ENCODE measurements around the gene DGCR8. TPM values are rescaled to one million over a fixed set of nuclear protein-coding genes. Genes with fewer than 3 reads are reported as not detected.

Gene DGCR8
- polyA plus RNA-seq, 4 donors, result 17.0 to 31.0 (median 17.7) TPM

DNA sequence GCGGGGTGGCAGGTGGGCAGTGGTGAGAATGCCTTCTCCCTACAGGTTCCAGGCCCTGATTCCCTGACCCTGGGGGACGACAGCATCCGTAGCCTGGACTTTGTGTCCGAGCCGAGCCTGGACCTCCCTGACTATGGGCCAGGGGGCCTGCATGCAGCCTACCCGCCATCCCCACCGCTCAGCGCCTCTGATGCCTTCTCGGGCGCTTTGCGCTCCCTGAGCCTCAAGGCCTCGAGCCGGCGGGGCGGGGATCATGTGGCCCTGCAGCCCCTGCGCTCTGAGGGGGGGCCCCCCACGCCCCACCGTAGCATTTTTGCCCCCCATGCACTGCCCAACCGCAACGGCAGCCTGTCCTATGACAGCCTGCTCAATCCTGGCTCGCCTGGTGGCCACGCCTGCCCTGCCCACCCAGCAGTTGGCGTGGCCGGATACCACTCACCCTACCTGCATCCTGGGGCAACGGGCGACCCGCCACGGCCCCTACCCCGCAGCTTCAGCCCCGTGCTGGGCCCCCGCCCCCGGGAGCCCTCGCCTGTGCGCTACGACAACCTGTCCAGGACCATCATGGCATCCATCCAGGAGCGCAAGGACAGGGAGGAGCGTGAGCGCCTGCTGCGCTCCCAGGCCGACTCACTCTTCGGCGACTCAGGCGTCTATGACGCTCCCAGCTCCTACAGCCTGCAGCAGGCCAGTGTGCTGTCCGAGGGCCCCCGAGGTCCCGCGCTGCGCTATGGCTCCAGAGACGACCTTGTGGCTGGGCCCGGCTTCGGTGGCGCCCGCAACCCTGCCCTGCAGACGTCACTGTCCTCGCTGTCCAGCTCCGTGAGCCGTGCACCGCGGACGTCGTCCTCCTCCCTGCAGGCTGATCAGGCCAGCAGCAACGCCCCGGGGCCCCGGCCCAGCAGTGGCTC lies 62.9 kb downstream of the DGCR8 start:
- no peak for FAIRE-seq
- DNase-seq, result no peak
- Histone ChIP-seq H3K4me1 (ENCODE audit: control insufficient read depth in 3 of 3, insufficient read depth in 2 of 3, low read depth in 1 of 3, low read length in 2 of 3) (peaks cover 0 to 15% (median 4%) of the 10 kb centered on the region in 3 donors), H3K27ac (ENCODE audit: low read depth in 1 of 3, low read length in 2 of 3) (no peak overlapping the region), H3K4me3 (ENCODE audit: low read depth in 1 of 3, low read length in 3 of 3) (no peak overlapping the region), H3K9me3 (ENCODE audit: control insufficient read depth in 2 of 2, insufficient read depth in 1 of 2, low read depth in 1 of 2, low read length in 1 of 2) (no peaks in the 10 kb centered on the region), H3K27me3 (ENCODE audit: control insufficient read depth in 3 of 3, insufficient read depth in 3 of 3, low read length in 3 of 3) (no peaks in the 10 kb centered on the region), H3K36me3 (ENCODE audit: control insufficient read depth in 3 of 3, insufficient read depth in 2 of 3, low read depth in 1 of 3, low read length in 3 of 3) (peaks cover 0 to 68% (median 4%) of the 10 kb centered on the region in 3 donors)
- WGBS, 3 donors, result 91 to 94% (median 93%) methylated on average over 48 to 65 of the region's 65 CpGs

DNA sequence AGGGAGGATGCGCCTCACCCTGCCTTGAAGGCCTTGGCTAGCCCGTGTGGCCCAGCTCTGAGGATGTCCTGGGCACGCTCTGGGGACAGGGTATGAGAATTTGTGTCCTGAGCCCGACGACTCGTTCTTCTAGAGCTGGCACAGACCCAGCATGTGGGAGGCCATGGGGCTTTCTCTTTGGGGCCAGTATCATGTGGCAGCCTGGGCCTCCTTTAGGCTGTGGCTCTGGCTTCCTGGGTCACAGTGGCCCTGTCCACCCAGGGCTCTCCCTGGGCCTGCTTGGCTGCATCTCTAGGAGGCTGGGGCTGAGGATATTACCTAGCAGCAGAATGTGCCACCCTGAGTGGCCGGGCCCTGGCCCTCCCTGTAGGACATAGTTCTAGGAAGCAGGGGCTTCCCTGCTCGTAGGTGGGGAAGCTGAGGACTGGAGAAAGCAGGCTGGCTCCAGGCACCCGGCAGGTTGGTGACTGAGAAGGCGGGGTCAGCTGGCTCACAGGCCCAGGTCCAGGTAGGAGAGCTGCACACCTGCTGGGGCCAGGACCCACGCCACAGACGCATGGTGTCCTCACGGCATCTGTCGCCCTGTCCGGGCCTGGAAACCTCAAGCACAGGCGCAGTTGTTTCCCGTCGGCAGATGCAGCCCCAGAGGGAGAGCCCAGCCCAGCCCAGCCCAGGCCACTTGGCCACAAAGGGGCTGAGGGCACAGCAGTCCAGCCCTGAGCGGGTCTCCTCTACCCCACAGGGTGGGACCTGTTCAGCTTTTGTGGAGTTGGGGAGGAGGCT lies 64.0 kb downstream of the DGCR8 start:
- 86 to 87% (median 86%) methylated on average over 19 of the region's 19 CpGs for WGBS, 3 donors
- peaks cover 0 to 68% (median 4%) of the 10 kb centered on the region in 3 donors for H3K36me3 ChIP-seq (ENCODE audit: control insufficient read depth in 3 of 3, insufficient read depth in 2 of 3, low read depth in 1 of 3, low read length in 3 of 3)
- peaks cover 0 to 15% (median 4%) of the 10 kb centered on the region in 3 donors for H3K4me1 ChIP-seq (ENCODE audit: control insufficient read depth in 3 of 3, insufficient read depth in 2 of 3, low read depth in 1 of 3, low read length in 2 of 3)
- H3K27me3 ChIP-seq (ENCODE audit: control insufficient read depth in 3 of 3, insufficient read depth in 3 of 3, low read length in 3 of 3), result no peaks in the 10 kb centered on the region
- no peaks in the 10 kb centered on the region for H3K9me3 ChIP-seq (ENCODE audit: control insufficient read depth in 2 of 2, insufficient read depth in 1 of 2, low read depth in 1 of 2, low read length in 1 of 2)
- FAIRE-seq, result no peak
- H3K27ac ChIP-seq (ENCODE audit: low read depth in 1 of 3, low read length in 2 of 3), result no peak overlapping the region
- H3K4me3 ChIP-seq (ENCODE audit: low read depth in 1 of 3, low read length in 3 of 3), result no peak overlapping the region
- DNase-seq, result no peak

DNA sequence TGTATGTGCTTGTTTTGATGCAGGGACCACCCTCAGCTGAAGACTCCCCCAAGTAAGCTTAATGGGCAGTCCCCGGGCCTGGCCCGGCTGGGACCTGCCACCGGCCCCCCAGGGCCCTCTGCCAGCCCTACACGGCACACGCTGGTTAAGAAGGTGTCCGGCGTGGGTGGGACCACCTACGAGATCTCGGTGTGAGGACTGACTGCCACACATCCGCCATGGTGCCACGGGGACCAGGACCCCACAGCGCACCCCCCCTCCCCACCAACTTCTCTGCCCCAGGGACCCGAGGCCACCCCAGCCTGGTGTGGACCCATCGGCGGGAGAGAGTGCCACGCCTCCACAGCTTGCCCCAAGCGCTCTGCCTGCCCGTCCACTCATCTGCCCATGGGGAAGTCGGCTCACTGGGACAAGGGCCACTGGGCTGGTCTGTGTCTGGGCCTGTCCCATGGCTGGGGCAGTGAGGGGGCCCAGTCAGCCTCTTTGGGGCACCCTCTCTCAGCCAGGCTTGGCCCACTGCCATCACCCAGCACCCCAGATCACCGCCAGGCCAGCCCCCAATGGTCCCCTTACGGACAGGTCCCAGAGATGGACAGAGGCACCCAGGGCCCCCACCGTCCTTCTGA lies 65.3 kb downstream of the DGCR8 start:
- no peaks in the 10 kb centered on the region for H3K9me3 ChIP-seq (ENCODE audit: control insufficient read depth in 2 of 2, insufficient read depth in 1 of 2, low read depth in 1 of 2, low read length in 1 of 2)

DNA sequence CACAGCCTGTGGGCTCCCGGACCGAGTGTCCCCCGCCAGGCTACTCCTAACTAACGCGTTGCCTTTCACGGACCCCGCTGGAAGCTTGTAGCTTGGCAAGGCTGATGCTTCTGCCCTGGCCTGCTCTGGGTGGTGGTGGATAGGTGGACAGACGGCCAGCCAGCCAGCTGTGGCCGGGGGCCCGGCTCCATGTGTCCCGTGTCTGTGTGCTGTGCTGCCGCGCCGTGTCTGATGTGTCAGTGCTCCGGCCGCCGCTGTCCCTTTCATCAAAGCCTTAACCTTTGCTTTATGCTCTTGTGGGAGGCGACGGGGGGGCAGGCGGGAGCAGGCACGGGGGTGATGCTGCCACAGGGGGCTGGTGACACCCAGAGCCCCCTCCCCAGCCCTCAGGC lies 65.8 kb downstream of the DGCR8 start:
- DNase-seq (no peak), FAIRE-seq (no peak)
- H3K4me3 ChIP-seq (ENCODE audit: low read depth in 1 of 3, low read length in 3 of 3), result no peak overlapping the region
- peaks cover 0 to 15% (median 4%) of the 10 kb centered on the region in 3 donors for H3K4me1 ChIP-seq (ENCODE audit: control insufficient read depth in 3 of 3, insufficient read depth in 2 of 3, low read depth in 1 of 3, low read length in 2 of 3)
- no peak overlapping the region for H3K27ac ChIP-seq (ENCODE audit: low read depth in 1 of 3, low read length in 2 of 3)
- peaks cover 0 to 51% (median 4%) of the 10 kb centered on the region in 3 donors for H3K36me3 ChIP-seq (ENCODE audit: control insufficient read depth in 3 of 3, insufficient read depth in 2 of 3, low read depth in 1 of 3, low read length in 3 of 3)
- H3K27me3 ChIP-seq (ENCODE audit: control insufficient read depth in 3 of 3, insufficient read depth in 3 of 3, low read length in 3 of 3), result no peaks in the 10 kb centered on the region
- 91 to 94% (median 92%) methylated on average over 15 to 21 of the region's 21 CpGs for WGBS, 3 donors
- H3K9me3 ChIP-seq (ENCODE audit: control insufficient read depth in 2 of 2, insufficient read depth in 1 of 2, low read depth in 1 of 2, low read length in 1 of 2), result no peaks in the 10 kb centered on the region

More for the DNA sequence above, 65.3 kb downstream of the DGCR8 start:
- Histone ChIP-seq H3K27ac (ENCODE audit: low read depth in 1 of 3, low read length in 2 of 3) (no peak overlapping the region), H3K4me3 (ENCODE audit: low read depth in 1 of 3, low read length in 3 of 3) (no peak overlapping the region), H3K36me3 (ENCODE audit: control insufficient read depth in 3 of 3, insufficient read depth in 2 of 3, low read depth in 1 of 3, low read length in 3 of 3) (peaks cover 0 to 56% (median 4%) of the 10 kb centered on the region in 3 donors), H3K27me3 (ENCODE audit: control insufficient read depth in 3 of 3, insufficient read depth in 3 of 3, low read length in 3 of 3) (no peaks in the 10 kb centered on the region), H3K4me1 (ENCODE audit: control insufficient read depth in 3 of 3, insufficient read depth in 2 of 3, low read depth in 1 of 3, low read length in 2 of 3) (peaks cover 0 to 15% (median 4%) of the 10 kb centered on the region in 3 donors)
- no peak for DNase-seq
- FAIRE-seq, result no peak
- 88 to 91% (median 89%) methylated on average over 19 to 22 of the region's 22 CpGs for WGBS, 3 donors

DNA sequence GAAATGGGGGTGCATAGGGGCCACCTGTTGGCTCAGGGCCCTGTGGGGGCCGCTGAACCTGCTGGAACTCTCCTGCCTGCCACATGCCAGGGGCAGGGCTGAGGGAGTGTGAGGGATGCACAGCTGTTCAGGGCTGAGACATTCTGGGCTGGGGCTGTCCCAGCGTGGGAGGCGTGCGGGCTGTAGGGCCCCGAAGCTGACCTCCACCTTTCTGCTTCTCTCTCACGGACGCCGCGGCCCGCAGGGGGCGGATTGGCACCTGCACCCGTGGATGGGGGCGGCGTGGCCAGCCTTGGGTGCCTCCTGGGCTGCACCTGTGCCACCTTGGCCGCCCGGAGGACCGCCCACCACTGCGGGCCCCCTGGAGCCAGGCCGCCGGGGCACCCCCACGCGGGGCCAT lies 66.7 kb downstream of the DGCR8 start:
- Histone ChIP-seq H3K9me3 (ENCODE audit: control insufficient read depth in 2 of 2, insufficient read depth in 1 of 2, low read depth in 1 of 2, low read length in 1 of 2) (no peaks in the 10 kb centered on the region), H3K4me1 (ENCODE audit: control insufficient read depth in 3 of 3, insufficient read depth in 2 of 3, low read depth in 1 of 3, low read length in 2 of 3) (peaks cover 0 to 15% (median 4%) of the 10 kb centered on the region in 3 donors), H3K4me3 (ENCODE audit: low read depth in 1 of 3, low read length in 3 of 3) (no peak overlapping the region), H3K27me3 (ENCODE audit: control insufficient read depth in 3 of 3, insufficient read depth in 3 of 3, low read length in 3 of 3) (no peaks in the 10 kb centered on the region), H3K27ac (ENCODE audit: low read depth in 1 of 3, low read length in 2 of 3) (peak overlapping the region in 1 of 3 donors; percentile 42), H3K36me3 (ENCODE audit: control insufficient read depth in 3 of 3, insufficient read depth in 2 of 3, low read depth in 1 of 3, low read length in 3 of 3) (peaks cover 0 to 41% (median 4%) of the 10 kb centered on the region in 3 donors)
- WGBS, 3 donors, result 30 to 66% (median 51%) methylated on average over 14 to 22 of the region's 22 CpGs
- DNase-seq (no peak), FAIRE-seq (no peak)

DNA sequence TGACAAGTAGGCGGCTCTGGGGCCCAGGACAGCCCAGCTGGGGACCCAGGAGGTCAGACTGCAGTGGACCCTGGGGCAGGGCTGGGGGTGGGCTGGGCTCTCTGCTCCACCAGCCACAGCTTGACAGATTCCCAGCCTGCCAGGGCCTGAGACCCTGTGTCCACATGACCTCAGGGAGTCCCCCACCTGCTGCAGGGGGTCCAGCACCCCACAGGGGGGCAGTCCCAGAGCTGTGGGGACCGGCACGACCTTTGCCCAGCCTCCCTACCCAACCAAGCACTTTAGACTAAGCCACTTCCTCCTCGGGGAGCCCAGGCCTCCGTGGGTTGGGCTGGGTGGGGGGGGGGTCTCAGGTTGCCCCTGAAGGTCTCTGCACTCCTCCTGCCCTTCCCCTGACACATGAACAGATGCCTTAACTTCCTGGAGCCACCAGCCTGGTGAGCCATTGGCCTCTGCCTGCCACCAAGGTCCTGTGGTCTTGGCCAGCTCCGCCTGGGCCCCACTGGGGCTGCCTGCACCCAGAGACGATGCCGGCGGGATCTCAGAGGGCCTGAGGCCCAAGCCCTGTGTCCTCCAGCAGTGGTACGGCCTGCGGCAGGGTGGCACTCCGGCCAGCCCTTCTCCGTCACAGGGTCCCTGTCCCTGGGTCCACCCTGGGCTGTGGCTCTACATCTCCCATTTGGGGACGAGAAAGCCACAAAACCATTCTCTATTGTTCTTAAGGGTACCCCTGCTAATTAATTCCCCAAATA lies 67.4 kb downstream of the DGCR8 start:
- Histone ChIP-seq H3K27me3 (ENCODE audit: control insufficient read depth in 3 of 3, insufficient read depth in 3 of 3, low read length in 3 of 3) (no peaks in the 10 kb centered on the region), H3K4me1 (ENCODE audit: control insufficient read depth in 3 of 3, insufficient read depth in 2 of 3, low read depth in 1 of 3, low read length in 2 of 3) (peaks cover 0 to 15% (median 4%) of the 10 kb centered on the region in 3 donors), H3K27ac (ENCODE audit: low read depth in 1 of 3, low read length in 2 of 3) (peak overlapping the region in 1 of 3 donors; percentile 42), H3K4me3 (ENCODE audit: low read depth in 1 of 3, low read length in 3 of 3) (no peak overlapping the region), H3K9me3 (ENCODE audit: control insufficient read depth in 2 of 2, insufficient read depth in 1 of 2, low read depth in 1 of 2, low read length in 1 of 2) (no peaks in the 10 kb centered on the region), H3K36me3 (ENCODE audit: control insufficient read depth in 3 of 3, insufficient read depth in 2 of 3, low read depth in 1 of 3, low read length in 3 of 3) (peaks cover 0 to 35% (median 4%) of the 10 kb centered on the region in 3 donors)
- DNase-seq (peak; percentile 33 to 74), FAIRE-seq (no peak)
- 55 to 64% (median 59%) methylated on average over 13 to 14 of the region's 14 CpGs for WGBS, 3 donors

DNA sequence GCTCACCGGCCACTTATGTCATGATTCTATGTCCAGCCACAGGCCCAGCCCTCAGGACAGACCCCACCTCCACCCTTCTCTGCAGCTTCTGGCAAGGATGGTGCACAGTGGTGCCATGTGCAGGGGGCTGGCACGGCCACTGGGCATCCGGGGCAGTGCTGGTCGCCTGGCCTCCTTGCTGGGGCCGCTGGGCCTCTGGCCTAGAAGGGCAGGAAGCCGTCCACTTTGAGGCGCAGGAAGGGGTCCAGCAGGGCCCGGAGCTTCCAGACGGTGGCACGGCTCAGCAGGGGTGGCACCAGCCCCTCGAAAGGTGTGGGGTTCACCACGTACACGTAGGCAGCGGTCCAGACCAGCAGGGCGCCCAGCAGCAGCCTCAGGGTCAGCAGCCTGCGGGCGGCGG lies 68.4 kb downstream of the DGCR8 start:
- 85 to 91% (median 89%) methylated on average over 14 to 18 of the region's 18 CpGs for WGBS, 3 donors
- no peaks in the 10 kb centered on the region for H3K27me3 ChIP-seq (ENCODE audit: control insufficient read depth in 3 of 3, insufficient read depth in 3 of 3, low read length in 3 of 3)
- FAIRE-seq (no peak), DNase-seq (no peak)
- H3K27ac ChIP-seq (ENCODE audit: low read depth in 1 of 3, low read length in 2 of 3), result no peak overlapping the region
- no peaks in the 10 kb centered on the region for H3K9me3 ChIP-seq (ENCODE audit: control insufficient read depth in 2 of 2, insufficient read depth in 1 of 2, low read depth in 1 of 2, low read length in 1 of 2)
- peaks cover 0 to 26% (median 4%) of the 10 kb centered on the region in 3 donors for H3K36me3 ChIP-seq (ENCODE audit: control insufficient read depth in 3 of 3, insufficient read depth in 2 of 3, low read depth in 1 of 3, low read length in 3 of 3)
- no peak overlapping the region for H3K4me3 ChIP-seq (ENCODE audit: low read depth in 1 of 3, low read length in 3 of 3)
- H3K4me1 ChIP-seq (ENCODE audit: control insufficient read depth in 3 of 3, insufficient read depth in 2 of 3, low read depth in 1 of 3, low read length in 2 of 3), result peaks cover 0 to 15% (median 4%) of the 10 kb centered on the region in 3 donors
